ENCODE measurements around the gene INPP4A.
A peak's percentile ranks its signal among the peaks of the same experiment; 100 is the strongest.
"Not testable (repeated sequence)": the region's sequence is repeated elsewhere in the genome, so short reads cannot be mapped to it uniquely, and the experiment has no call there.

INPP4A gene

GRCh38 chr2:98588880-98589431 lies 144.3 kb downstream of the INPP4A start:
- no peak for DNase-seq (ENCODE audit: low spot score)

GRCh38 chr2:98589489-98589888 lies 144.8 kb downstream of the INPP4A start:
- DNase-seq (ENCODE audit: low spot score), result no peak

- DNase-seq (ENCODE audit: low spot score), result no peak
Observed at GRCh38 chr2:98592565-98592964, 147.9 kb downstream of the INPP4A start.

- DNase-seq (ENCODE audit: low spot score), result not testable (repeated sequence)
Observed at GRCh38 chr2:98594665-98595064, 150.0 kb downstream of the INPP4A start.

GRCh38 chr2:98598781-98599428 lies 154.2 kb downstream of the INPP4A start:
- DNase-seq (ENCODE audit: low spot score), result no peak

GRCh38 chr2:98601532-98602132 lies 157.0 kb downstream of the INPP4A start:
- DNase-seq (ENCODE audit: low spot score), result peak; percentile 37

- no peak for DNase-seq (ENCODE audit: low spot score)
Observed at GRCh38 chr2:98604547-98604946, 159.9 kb downstream of the INPP4A start.

- no peak for DNase-seq (ENCODE audit: low spot score)
Observed at GRCh38 chr2:98605076-98605475, 160.4 kb downstream of the INPP4A start.

GRCh38 chr2:98606431-98606830 lies 161.8 kb downstream of the INPP4A start:
- DNase-seq (ENCODE audit: low spot score), result no peak

GRCh38 chr2:98607104-98607503 lies 162.4 kb downstream of the INPP4A start:
- no peak for DNase-seq (ENCODE audit: low spot score)

- DNase-seq (ENCODE audit: low spot score), result no peak
Observed at GRCh38 chr2:98607741-98608115, 163.1 kb downstream of the INPP4A start.

GRCh38 chr2:98608116-98608961 lies 163.7 kb downstream of the INPP4A start, which contains the start of the genes COA5 and UNC50:
TSS of gene COA5 (minus strand) at chr2:98608512. CDS start at chr2:98608405, 107 bp downstream.
TSS of gene UNC50 (plus strand) at chr2:98608589. CDS start at chr2:98609760, 1,171 bp downstream.
- DNase-seq (ENCODE audit: low spot score), result peak; percentile 85

- DNase-seq (ENCODE audit: low spot score), result peak; percentile 28
Observed at GRCh38 chr2:98608962-98609604, 164.4 kb downstream of the INPP4A start.

- no peak for DNase-seq (ENCODE audit: low spot score)
Observed at GRCh38 chr2:98614024-98614739, 169.5 kb downstream of the INPP4A start.

GRCh38 chr2:98615481-98615880 lies 170.8 kb downstream of the INPP4A start:
- no peak for DNase-seq (ENCODE audit: low spot score)

GRCh38 chr2:98617149-98617548 lies 172.5 kb downstream of the INPP4A start:
- no peak for DNase-seq (ENCODE audit: low spot score)

GRCh38 chr2:98623657-98624056 lies 179.0 kb downstream of the INPP4A start:
- no peak for DNase-seq (ENCODE audit: low spot score)

- DNase-seq (ENCODE audit: low spot score), result no peak
Observed at GRCh38 chr2:98632351-98632750, 187.7 kb downstream of the INPP4A start.

GRCh38 chr2:98634406-98635092 lies 189.9 kb downstream of the INPP4A start:
- DNase-seq (ENCODE audit: low spot score), result no peak

GRCh38 chr2:98637401-98638147 lies 192.9 kb downstream of the INPP4A start:
- no peak for DNase-seq (ENCODE audit: low spot score)
